GF-D8 (cell line): ENCODE results near the gene MORC4.
"Not testable (repeated sequence)": the region's sequence is repeated elsewhere in the genome, so short reads cannot be mapped to it uniquely, and the experiment has no call there.

Source experiments
- DNase-seq: peaks from one replicate; lab custom pipeline; 2025; lab: John Stamatoyannopoulos, UW

The MORC4 gene

GRCh38 chrX:107000013-107000515 is at the start of gene MORC4:
TSS of gene MORC4 (minus strand) at chrX:107000212. CDS start at chrX:106999969, 243 bp downstream.
- no peak for DNase-seq

- no peak for DNase-seq
Observed at GRCh38 chrX:107047622-107048021, 47.6 kb upstream of the MORC4 start.

- DNase-seq = no peak
Observed at GRCh38 chrX:107029752-107030151, 29.7 kb upstream of the MORC4 start.

GRCh38 chrX:107025545-107025944 is 25.5 kb upstream of the MORC4 start:
- no peak for DNase-seq

GRCh38 chrX:107014936-107015335 is 14.9 kb upstream of the MORC4 start:
- no peak for DNase-seq

- no peak for DNase-seq
Observed at GRCh38 chrX:107008034-107008433, 8.0 kb upstream of the MORC4 start.

- DNase-seq = no peak
Observed at GRCh38 chrX:106999002-106999975, 723 bp downstream of the MORC4 start.

GRCh38 chrX:106997611-106998010 is 2.4 kb downstream of the MORC4 start:
- no peak for DNase-seq

GRCh38 chrX:106995678-106996077 is 4.3 kb downstream of the MORC4 start:
- no peak for DNase-seq

GRCh38 chrX:106987488-106987887 is 12.5 kb downstream of the MORC4 start:
- DNase-seq = no peak

- no peak for DNase-seq
Observed at GRCh38 chrX:106980952-106981626, 18.9 kb downstream of the MORC4 start.

GRCh38 chrX:106976416-106976815 is 23.6 kb downstream of the MORC4 start:
- DNase-seq = no peak

GRCh38 chrX:106973433-106974149 is 26.4 kb downstream of the MORC4 start:
- no peak for DNase-seq

- no peak for DNase-seq
Observed at GRCh38 chrX:106972896-106973295, 27.1 kb downstream of the MORC4 start.

GRCh38 chrX:106966547-106966946 is 33.5 kb downstream of the MORC4 start:
- not testable (repeated sequence) for DNase-seq

GRCh38 chrX:106964290-106964689 is 35.7 kb downstream of the MORC4 start:
- DNase-seq = no peak

- no peak for DNase-seq
Observed at GRCh38 chrX:106963111-106963510, 36.9 kb downstream of the MORC4 start.

- no peak for DNase-seq
Observed at GRCh38 chrX:106959901-106960300, 40.1 kb downstream of the MORC4 start.

GRCh38 chrX:106957856-106958255 is 42.2 kb downstream of the MORC4 start:
- no peak for DNase-seq

- no peak for DNase-seq
Observed at GRCh38 chrX:106955004-106955772, 44.8 kb downstream of the MORC4 start.

GRCh38 chrX:106954041-106954440 is 46.0 kb downstream of the MORC4 start:
- DNase-seq = no peak
